ENCODE data around the gene CDK11A. TPM values are rescaled to one million over a fixed set of nuclear protein-coding genes. Genes with fewer than 3 reads are reported as not detected.
"Not testable (repeated sequence)": the region's sequence is repeated elsewhere in the genome, so short reads cannot be mapped to it uniquely, and the experiment has no call there.

CDK11A gene
- total RNA-seq, 1 experiment from 2014 or later, result 56.1 TPM

DNA sequence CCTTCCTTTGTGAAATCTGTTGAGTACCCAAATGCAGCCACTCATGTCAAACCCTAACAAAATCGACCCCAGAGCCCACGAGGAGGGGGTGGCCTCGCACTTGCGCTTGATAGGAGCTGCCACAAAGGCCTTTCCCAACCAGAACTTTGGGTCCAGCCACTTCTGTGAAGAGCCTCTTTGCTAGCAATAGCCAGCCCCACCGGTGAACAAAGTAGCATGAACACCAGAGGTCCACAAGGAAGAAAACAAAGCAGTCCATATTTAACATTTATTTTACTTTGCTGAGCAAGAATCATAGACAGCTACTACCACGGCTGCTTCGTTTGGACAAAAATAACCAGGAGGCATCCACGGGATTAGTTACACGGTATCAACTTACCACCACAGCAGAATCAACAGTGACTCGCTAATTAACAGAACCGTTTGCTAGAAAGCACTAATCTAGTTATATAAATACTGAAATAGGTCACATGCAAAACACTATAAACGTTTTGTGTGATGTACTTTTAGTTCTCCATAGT, 3.0 kb upstream of the CDK11A start:
- DNase-seq (ENCODE audit: low spot score), result peak; percentile 17
- POLR2A ChIA-PET (ENCODE audit: low non-redundant PET); intact Hi-C loops (cut with micrococcal nuclease; ENCODE audit: unreplicated experiment); CTCF ChIA-PET; H3K9me3 ChIP-seq (ENCODE audit: low read depth, low read length, poor library complexity, severe bottlenecking); H3K36me3 ChIP-seq (ENCODE audit: insufficient read depth, low read length, poor library complexity, severe bottlenecking); H3K4me1 ChIP-seq (ENCODE audit: insufficient read depth, low read length, poor library complexity, severe bottlenecking); H3K27me3 ChIP-seq (replicated peaks; ENCODE audit: insufficient read depth, low read depth, low read length, poor library complexity); BruUV-seq (replicated peaks); H3K4me3 ChIP-seq (ENCODE audit: low read depth, low read length, poor library complexity, severe bottlenecking): not testable (repeated sequence)
- peak overlapping the region; percentile 59 for H3K27ac ChIP-seq (ENCODE audit: low read depth, low read length, poor library complexity, severe bottlenecking)

DNA sequence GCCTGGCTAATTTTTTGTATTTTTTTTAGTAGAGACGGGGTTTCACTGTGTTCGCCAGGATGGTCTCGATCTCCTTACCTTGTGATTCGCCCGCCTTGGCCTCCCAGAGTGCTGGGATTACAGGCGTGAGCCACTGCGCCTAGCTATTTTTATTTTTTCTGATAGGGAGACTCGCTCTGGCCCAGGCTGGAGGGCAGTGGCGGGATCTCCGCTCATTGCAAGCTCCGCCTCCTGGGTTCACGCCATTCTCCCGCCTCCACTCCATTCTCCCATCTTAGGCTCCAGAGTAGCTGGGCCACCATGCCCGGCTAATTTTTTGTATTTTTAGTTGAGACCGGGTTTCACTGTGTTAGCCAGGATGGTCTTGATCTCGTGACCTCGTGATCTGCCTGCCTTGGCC, 1.9 kb upstream of the CDK11A start:
- H3K27me3 ChIP-seq (replicated peaks; ENCODE audit: insufficient read depth, low read depth, low read length, poor library complexity); H3K27ac ChIP-seq (ENCODE audit: low read depth, low read length, poor library complexity, severe bottlenecking); CTCF ChIA-PET; H3K36me3 ChIP-seq (ENCODE audit: insufficient read depth, low read length, poor library complexity, severe bottlenecking); DNase-seq (ENCODE audit: low spot score); H3K4me1 ChIP-seq (ENCODE audit: insufficient read depth, low read length, poor library complexity, severe bottlenecking); H3K4me3 ChIP-seq (ENCODE audit: low read depth, low read length, poor library complexity, severe bottlenecking); BruUV-seq (replicated peaks); intact Hi-C loops (cut with micrococcal nuclease; ENCODE audit: unreplicated experiment); H3K9me3 ChIP-seq (ENCODE audit: low read depth, low read length, poor library complexity, severe bottlenecking): not testable (repeated sequence)
- POLR2A ChIA-PET (ENCODE audit: low non-redundant PET), result interaction anchor here (0.6 kb wide), 1 partner anchor 69 kb away, joined by 3 read pairs; no protein-coding TSS in a partner anchor

DNA sequence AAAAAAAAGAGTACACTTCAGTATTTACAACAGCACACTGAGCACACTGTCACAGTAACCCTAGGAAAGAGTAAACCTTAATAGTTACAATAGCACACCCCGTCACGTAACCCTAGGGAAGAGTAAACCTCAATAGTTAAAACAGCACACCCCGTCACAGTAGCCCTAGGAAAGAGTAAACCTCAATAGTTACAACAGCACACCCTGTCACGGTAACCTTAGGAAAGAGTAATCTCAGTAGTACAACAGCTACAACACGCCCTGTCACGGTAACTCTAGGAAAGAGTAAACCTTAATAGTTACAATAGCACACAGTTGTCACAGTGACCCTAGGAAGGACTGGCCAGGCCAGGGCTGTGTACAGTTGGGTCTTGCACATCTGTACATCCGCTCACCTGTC, 3.0 kb downstream of the CDK11A start:
- no peak overlapping the region for H3K27ac ChIP-seq (ENCODE audit: low read depth, low read length, poor library complexity, severe bottlenecking)
- POLR2A ChIA-PET (ENCODE audit: low non-redundant PET), result no interaction called here
- no peaks in the 10 kb centered on the region for H3K4me1 ChIP-seq (ENCODE audit: insufficient read depth, low read length, poor library complexity, severe bottlenecking)
- DNase-seq (ENCODE audit: low spot score), result no peak
- H3K9me3 ChIP-seq (ENCODE audit: low read depth, low read length, poor library complexity, severe bottlenecking), result no peaks in the 10 kb centered on the region
- no peaks in the 10 kb centered on the region for H3K27me3 ChIP-seq (replicated peaks; ENCODE audit: insufficient read depth, low read depth, low read length, poor library complexity)
- H3K36me3 ChIP-seq (ENCODE audit: insufficient read depth, low read length, poor library complexity, severe bottlenecking), result peaks cover 16% of the 10 kb centered on the region
- H3K4me3 ChIP-seq (ENCODE audit: low read depth, low read length, poor library complexity, severe bottlenecking), result no peak overlapping the region
- CTCF ChIA-PET, result no interaction called here
- BruUV-seq (replicated peaks), result no TSS peak
- TF ChIP-seq, protein P1, sequence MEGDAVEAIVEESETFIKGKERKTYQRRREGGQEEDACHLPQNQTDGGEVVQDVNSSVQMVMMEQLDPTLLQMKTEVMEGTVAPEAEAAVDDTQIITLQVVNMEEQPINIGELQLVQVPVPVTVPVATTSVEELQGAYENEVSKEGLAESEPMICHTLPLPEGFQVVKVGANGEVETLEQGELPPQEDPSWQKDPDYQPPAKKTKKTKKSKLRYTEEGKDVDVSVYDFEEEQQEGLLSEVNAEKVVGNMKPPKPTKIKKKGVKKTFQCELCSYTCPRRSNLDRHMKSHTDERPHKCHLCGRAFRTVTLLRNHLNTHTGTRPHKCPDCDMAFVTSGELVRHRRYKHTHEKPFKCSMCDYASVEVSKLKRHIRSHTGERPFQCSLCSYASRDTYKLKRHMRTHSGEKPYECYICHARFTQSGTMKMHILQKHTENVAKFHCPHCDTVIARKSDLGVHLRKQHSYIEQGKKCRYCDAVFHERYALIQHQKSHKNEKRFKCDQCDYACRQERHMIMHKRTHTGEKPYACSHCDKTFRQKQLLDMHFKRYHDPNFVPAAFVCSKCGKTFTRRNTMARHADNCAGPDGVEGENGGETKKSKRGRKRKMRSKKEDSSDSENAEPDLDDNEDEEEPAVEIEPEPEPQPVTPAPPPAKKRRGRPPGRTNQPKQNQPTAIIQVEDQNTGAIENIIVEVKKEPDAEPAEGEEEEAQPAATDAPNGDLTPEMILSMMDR (conservative IDR thresholded peaks at IDR 0.05; ENCODE audit: low read depth, low read length), result no peak
- no peak for TF ChIP-seq EZH2 (IDR thresholded peaks at IDR 0.05; ENCODE audit: borderline replicate concordance, low read depth, low read length, poor library complexity, severe bottlenecking)
- intact Hi-C loops (cut with micrococcal nuclease; ENCODE audit: unreplicated experiment), result loop anchor here (5.0 kb wide), 2 partner anchors 64 to 186 kb away; partner anchors contain the start of gene CDK11B

DNA sequence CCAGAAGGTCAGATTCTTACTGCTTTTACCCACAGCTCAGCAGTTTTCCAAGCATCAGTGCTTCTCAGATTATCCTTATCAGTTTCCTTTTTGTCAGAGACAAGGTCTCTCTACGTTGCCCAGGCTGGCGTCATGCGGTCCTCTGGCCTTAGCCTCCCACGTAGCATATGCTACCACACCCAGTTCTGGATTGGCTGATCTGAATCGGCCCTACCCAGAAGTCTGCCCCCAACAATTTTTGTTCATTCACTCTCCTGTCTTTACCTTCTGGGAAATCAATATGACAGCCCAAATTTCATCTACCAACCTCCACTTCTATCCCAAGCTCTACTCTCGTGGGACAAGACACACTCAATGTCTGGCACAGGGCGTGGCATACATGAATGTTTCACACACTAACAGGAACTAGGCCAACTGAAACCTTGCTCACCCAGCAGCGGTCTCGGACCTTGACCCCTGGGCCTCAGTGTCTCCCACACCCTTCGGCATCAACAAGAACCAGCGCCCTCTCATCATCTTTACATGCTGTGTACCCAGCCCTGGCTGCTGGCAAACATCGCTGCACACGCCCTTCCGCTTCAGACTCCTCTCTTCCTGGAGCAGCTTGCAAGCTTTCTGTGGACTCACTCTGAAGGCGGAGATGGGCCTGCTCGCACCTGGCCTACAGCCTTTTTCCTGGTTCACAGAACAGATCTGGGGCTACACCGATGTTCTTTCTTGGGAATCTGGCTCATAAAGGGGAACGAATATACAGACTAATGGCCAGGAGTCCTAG, 8.9 kb downstream of the CDK11A start:
- BruUV-seq (replicated peaks); CTCF ChIA-PET; intact Hi-C loops (cut with micrococcal nuclease; ENCODE audit: unreplicated experiment); POLR2A ChIA-PET (ENCODE audit: low non-redundant PET); H3K4me1 ChIP-seq (ENCODE audit: insufficient read depth, low read length, poor library complexity, severe bottlenecking); DNase-seq (ENCODE audit: low spot score); H3K4me3 ChIP-seq (ENCODE audit: low read depth, low read length, poor library complexity, severe bottlenecking); H3K9me3 ChIP-seq (ENCODE audit: low read depth, low read length, poor library complexity, severe bottlenecking); H3K27me3 ChIP-seq (replicated peaks; ENCODE audit: insufficient read depth, low read depth, low read length, poor library complexity); H3K27ac ChIP-seq (ENCODE audit: low read depth, low read length, poor library complexity, severe bottlenecking); H3K36me3 ChIP-seq (ENCODE audit: insufficient read depth, low read length, poor library complexity, severe bottlenecking): not testable (repeated sequence)

DNA sequence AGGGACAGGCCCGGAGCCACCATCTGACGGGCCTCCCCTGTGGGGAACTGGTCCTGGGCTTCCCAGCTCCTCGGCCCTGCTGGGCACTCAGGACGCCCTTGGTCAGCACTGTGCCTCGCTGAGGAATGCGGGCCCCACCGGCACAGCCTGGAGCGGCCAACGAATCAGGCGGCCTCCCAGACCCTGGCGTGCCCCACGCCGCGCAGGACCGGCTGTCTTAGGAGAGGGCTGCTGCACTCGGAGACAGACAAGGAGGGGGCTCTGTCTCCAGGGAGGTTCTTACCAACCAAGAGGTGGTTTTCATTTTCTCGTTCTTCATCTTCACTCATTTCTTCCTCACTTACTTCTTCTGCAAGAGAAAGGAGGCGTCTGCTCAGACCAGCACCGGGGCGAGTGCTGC, 16.3 kb downstream of the CDK11A start:
- CTCF ChIA-PET; POLR2A ChIA-PET (ENCODE audit: low non-redundant PET); BruUV-seq (replicated peaks): not testable (repeated sequence)

DNA sequence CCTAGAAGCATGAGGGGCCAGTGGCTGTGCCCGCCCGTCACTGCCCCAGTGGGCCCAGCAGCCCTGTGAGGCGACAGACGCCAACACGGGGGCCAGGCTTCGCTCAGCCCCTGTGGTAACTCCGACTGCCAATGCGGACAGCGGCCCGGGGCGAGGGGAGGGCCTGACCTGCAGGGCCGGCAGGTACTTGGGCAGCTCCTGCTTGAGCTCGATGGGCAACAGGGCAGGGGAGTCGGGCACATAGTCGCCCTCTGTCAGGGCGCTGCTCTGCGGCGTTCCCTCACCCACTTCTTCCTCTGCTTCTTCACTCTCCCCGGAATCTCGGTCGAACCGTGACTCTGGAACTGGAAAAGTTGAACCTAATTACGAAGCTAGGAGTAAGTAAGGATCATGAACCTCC, 16.9 kb downstream of the CDK11A start:
- BruUV-seq (replicated peaks); H3K27ac ChIP-seq (ENCODE audit: low read depth, low read length, poor library complexity, severe bottlenecking); H3K9me3 ChIP-seq (ENCODE audit: low read depth, low read length, poor library complexity, severe bottlenecking); H3K36me3 ChIP-seq (ENCODE audit: insufficient read depth, low read length, poor library complexity, severe bottlenecking); intact Hi-C loops (cut with micrococcal nuclease; ENCODE audit: unreplicated experiment); H3K27me3 ChIP-seq (replicated peaks; ENCODE audit: insufficient read depth, low read depth, low read length, poor library complexity); H3K4me3 ChIP-seq (ENCODE audit: low read depth, low read length, poor library complexity, severe bottlenecking); POLR2A ChIA-PET (ENCODE audit: low non-redundant PET); DNase-seq (ENCODE audit: low spot score); CTCF ChIA-PET; H3K4me1 ChIP-seq (ENCODE audit: insufficient read depth, low read length, poor library complexity, severe bottlenecking): not testable (repeated sequence)

More for the DNA sequence above, 16.3 kb downstream of the CDK11A start:
- H3K27ac ChIP-seq (ENCODE audit: low read depth, low read length, poor library complexity, severe bottlenecking); DNase-seq (ENCODE audit: low spot score); H3K36me3 ChIP-seq (ENCODE audit: insufficient read depth, low read length, poor library complexity, severe bottlenecking); H3K27me3 ChIP-seq (replicated peaks; ENCODE audit: insufficient read depth, low read depth, low read length, poor library complexity); H3K4me1 ChIP-seq (ENCODE audit: insufficient read depth, low read length, poor library complexity, severe bottlenecking); intact Hi-C loops (cut with micrococcal nuclease; ENCODE audit: unreplicated experiment); H3K9me3 ChIP-seq (ENCODE audit: low read depth, low read length, poor library complexity, severe bottlenecking); H3K4me3 ChIP-seq (ENCODE audit: low read depth, low read length, poor library complexity, severe bottlenecking): not testable (repeated sequence)

DNA sequence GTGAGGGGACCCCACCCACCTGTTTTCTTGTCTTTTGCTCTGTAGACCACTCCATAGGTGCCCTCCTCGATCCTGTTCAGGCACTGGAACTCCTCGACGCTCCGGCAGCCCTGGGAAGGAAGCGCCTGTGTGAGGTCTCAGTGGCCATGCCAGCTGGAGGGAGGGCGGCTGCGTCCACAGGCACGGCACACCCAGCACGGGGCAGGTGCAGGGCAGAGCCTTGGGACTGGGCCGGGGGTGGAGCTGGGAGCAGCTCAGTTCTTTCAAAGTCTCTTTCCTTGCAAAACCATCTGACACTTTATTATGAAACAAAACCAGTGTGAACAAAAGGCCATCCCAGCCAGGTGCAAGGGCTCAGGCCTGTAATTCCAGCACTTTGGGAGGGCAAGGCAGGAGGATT, 18.5 kb downstream of the CDK11A start:
- H3K4me1 ChIP-seq (ENCODE audit: insufficient read depth, low read length, poor library complexity, severe bottlenecking); H3K36me3 ChIP-seq (ENCODE audit: insufficient read depth, low read length, poor library complexity, severe bottlenecking); H3K9me3 ChIP-seq (ENCODE audit: low read depth, low read length, poor library complexity, severe bottlenecking); CTCF ChIA-PET; DNase-seq (ENCODE audit: low spot score); intact Hi-C loops (cut with micrococcal nuclease; ENCODE audit: unreplicated experiment); H3K4me3 ChIP-seq (ENCODE audit: low read depth, low read length, poor library complexity, severe bottlenecking); POLR2A ChIA-PET (ENCODE audit: low non-redundant PET); BruUV-seq (replicated peaks); H3K27me3 ChIP-seq (replicated peaks; ENCODE audit: insufficient read depth, low read depth, low read length, poor library complexity); H3K27ac ChIP-seq (ENCODE audit: low read depth, low read length, poor library complexity, severe bottlenecking): not testable (repeated sequence)
